ENCODE data around the gene SMYD3. TPM values are rescaled to one million over a fixed set of nuclear protein-coding genes. Genes with fewer than 3 reads are reported as not detected.

The SMYD3 gene
- total and polyA plus RNA-seq, 2 donors: 22.0 to 27.0 TPM

GRCh38 chr1:246460406-246460805, 46.7 kb downstream of the SMYD3 start:
- Histone ChIP-seq H3K9me3 (ENCODE audit: control insufficient read depth in 2 of 2, insufficient read depth in 1 of 2, low read length in 1 of 2) (no peaks in the 10 kb centered on the region), H3K4me3 (ENCODE audit: low read length in 2 of 2) (no peak overlapping the region), H3K4me1 (ENCODE audit: control insufficient read depth in 2 of 2, insufficient read depth in 2 of 2, low read length in 2 of 2) (no peaks in the 10 kb centered on the region), H3K27ac (ENCODE audit: low read depth in 1 of 2, low read length in 1 of 2) (no peak overlapping the region), H3K27me3 (ENCODE audit: control insufficient read depth in 2 of 2, insufficient read depth in 1 of 2, low read length in 1 of 2) (no peaks in the 10 kb centered on the region), H3K36me3 (ENCODE audit: control insufficient read depth in 2 of 2, insufficient read depth in 2 of 2, low read length in 1 of 2) (no peaks in the 10 kb centered on the region)
- WGBS: 98% methylated on average over 1 of the region's 1 CpG
- DNase-seq (ENCODE audit: low read depth in 6 of 9, low spot score in 9 of 9): no peak

DNA sequence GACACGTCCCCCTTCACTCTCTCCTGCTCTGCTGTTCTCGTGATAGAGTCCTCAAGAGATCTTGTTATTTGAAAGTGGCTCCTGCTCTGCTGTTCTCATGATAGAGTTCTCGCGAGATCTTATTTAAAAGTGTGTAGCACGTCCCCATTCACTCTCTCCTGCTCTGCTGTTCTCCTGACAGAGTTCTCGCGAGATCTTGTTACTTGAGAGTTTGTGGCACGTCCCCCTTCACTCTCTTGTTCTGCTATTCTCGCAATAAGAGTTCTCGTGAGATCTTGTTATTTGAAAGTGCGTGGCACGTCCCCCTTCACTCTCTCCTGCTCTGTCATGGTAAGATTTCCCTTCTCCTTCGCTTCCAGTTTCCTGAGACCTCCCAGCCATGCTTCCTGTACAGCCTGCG, 47.9 kb downstream of the SMYD3 start:
- Histone ChIP-seq H3K27ac (ENCODE audit: low read depth in 1 of 2, low read length in 1 of 2) (no peak overlapping the region), H3K4me3 (ENCODE audit: low read length in 2 of 2) (no peak overlapping the region), H3K36me3 (ENCODE audit: control insufficient read depth in 2 of 2, insufficient read depth in 2 of 2, low read length in 1 of 2) (no peaks in the 10 kb centered on the region), H3K27me3 (ENCODE audit: control insufficient read depth in 2 of 2, insufficient read depth in 1 of 2, low read length in 1 of 2) (no peaks in the 10 kb centered on the region), H3K9me3 (ENCODE audit: control insufficient read depth in 2 of 2, insufficient read depth in 1 of 2, low read length in 1 of 2) (no peaks in the 10 kb centered on the region), H3K4me1 (ENCODE audit: control insufficient read depth in 2 of 2, insufficient read depth in 2 of 2, low read length in 2 of 2) (no peaks in the 10 kb centered on the region)
- 90% methylated on average over 14 of the region's 14 CpGs for WGBS
- DNase-seq (ENCODE audit: low read depth in 6 of 9, low spot score in 9 of 9): no peak

DNA sequence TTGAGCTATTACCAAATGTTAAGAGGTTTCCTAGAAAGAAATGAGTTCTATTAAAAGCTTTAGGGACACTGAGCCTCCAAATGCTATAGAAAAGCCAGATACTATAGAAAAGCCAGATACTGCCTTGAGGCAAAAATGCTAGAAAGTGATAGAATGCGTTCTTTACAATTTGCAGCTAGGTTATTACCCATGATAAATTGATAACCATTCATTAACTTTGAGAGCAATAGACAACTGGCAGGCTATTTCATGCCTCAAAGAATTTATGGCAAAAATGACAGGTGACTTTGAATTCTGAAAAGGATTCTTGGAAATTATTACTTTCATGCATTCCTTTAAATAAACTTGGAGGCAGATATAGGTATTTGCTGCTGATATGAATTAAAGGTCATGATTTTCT, 51.6 kb downstream of the SMYD3 start:
- no peak overlapping the region for H3K4me3 ChIP-seq (ENCODE audit: low read length in 2 of 2)
- no peaks in the 10 kb centered on the region for H3K36me3 ChIP-seq (ENCODE audit: control insufficient read depth in 2 of 2, insufficient read depth in 2 of 2, low read length in 1 of 2)
- 95% methylated on average over 1 of the region's 1 CpG for WGBS
- DNase-seq (ENCODE audit: low read depth in 6 of 9, low spot score in 9 of 9): no peak
- no peaks in the 10 kb centered on the region for H3K4me1 ChIP-seq (ENCODE audit: control insufficient read depth in 2 of 2, insufficient read depth in 2 of 2, low read length in 2 of 2)
- H3K27ac ChIP-seq (ENCODE audit: low read depth in 1 of 2, low read length in 1 of 2): no peak overlapping the region
- H3K27me3 ChIP-seq (ENCODE audit: control insufficient read depth in 2 of 2, insufficient read depth in 1 of 2, low read length in 1 of 2): no peaks in the 10 kb centered on the region
- no peaks in the 10 kb centered on the region for H3K9me3 ChIP-seq (ENCODE audit: control insufficient read depth in 2 of 2, insufficient read depth in 1 of 2, low read length in 1 of 2)

GRCh38 chr1:246454655-246455054, 52.4 kb downstream of the SMYD3 start:
- Histone ChIP-seq H3K4me3 (ENCODE audit: low read length in 2 of 2) (no peak overlapping the region), H3K27me3 (ENCODE audit: control insufficient read depth in 2 of 2, insufficient read depth in 1 of 2, low read length in 1 of 2) (no peaks in the 10 kb centered on the region), H3K9me3 (ENCODE audit: control insufficient read depth in 2 of 2, insufficient read depth in 1 of 2, low read length in 1 of 2) (no peaks in the 10 kb centered on the region), H3K36me3 (ENCODE audit: control insufficient read depth in 2 of 2, insufficient read depth in 2 of 2, low read length in 1 of 2) (no peaks in the 10 kb centered on the region), H3K4me1 (ENCODE audit: control insufficient read depth in 2 of 2, insufficient read depth in 2 of 2, low read length in 2 of 2) (no peaks in the 10 kb centered on the region), H3K27ac (ENCODE audit: low read depth in 1 of 2, low read length in 1 of 2) (no peak overlapping the region)
- no peak for DNase-seq (ENCODE audit: low read depth in 6 of 9, low spot score in 9 of 9)

GRCh38 chr1:246450611-246451251, 56.3 kb downstream of the SMYD3 start:
- 81% methylated on average over 6 of the region's 6 CpGs for WGBS
- Histone ChIP-seq H3K27ac (ENCODE audit: low read depth in 1 of 2, low read length in 1 of 2) (no peak overlapping the region), H3K36me3 (ENCODE audit: control insufficient read depth in 2 of 2, insufficient read depth in 2 of 2, low read length in 1 of 2) (no peaks in the 10 kb centered on the region), H3K4me3 (ENCODE audit: low read length in 2 of 2) (no peak overlapping the region), H3K27me3 (ENCODE audit: control insufficient read depth in 2 of 2, insufficient read depth in 1 of 2, low read length in 1 of 2) (no peaks in the 10 kb centered on the region), H3K4me1 (ENCODE audit: control insufficient read depth in 2 of 2, insufficient read depth in 2 of 2, low read length in 2 of 2) (no peaks in the 10 kb centered on the region), H3K9me3 (ENCODE audit: control insufficient read depth in 2 of 2, insufficient read depth in 1 of 2, low read length in 1 of 2) (no peaks in the 10 kb centered on the region)
- peak in 2 of 9 donors; percentile 9 to 28 for DNase-seq (ENCODE audit: low read depth in 6 of 9, low spot score in 9 of 9)

DNA sequence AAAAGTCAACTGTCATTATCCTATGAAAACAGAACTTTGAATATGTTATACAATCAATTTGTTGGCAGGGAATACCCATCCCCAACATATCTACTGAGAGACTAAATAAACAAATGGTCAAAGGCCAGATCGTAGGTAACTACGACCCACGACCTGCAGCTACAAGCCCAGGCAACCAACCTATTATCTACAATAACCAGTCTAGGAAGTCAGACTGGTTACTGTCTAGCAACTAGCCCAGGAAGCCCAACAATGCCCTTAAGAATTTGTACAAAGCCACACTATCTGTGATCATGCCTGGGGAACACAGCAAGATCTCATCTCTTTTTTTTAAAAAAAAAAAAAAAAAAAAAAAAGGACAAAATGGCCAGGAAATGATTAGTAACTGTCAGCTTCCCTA, 58.7 kb downstream of the SMYD3 start:
- no peaks in the 10 kb centered on the region for H3K4me1 ChIP-seq (ENCODE audit: control insufficient read depth in 2 of 2, insufficient read depth in 2 of 2, low read length in 2 of 2)
- H3K27me3 ChIP-seq (ENCODE audit: control insufficient read depth in 2 of 2, insufficient read depth in 1 of 2, low read length in 1 of 2): no peaks in the 10 kb centered on the region
- no peak overlapping the region for H3K27ac ChIP-seq (ENCODE audit: low read depth in 1 of 2, low read length in 1 of 2)
- 99% methylated on average over 3 of the region's 3 CpGs for WGBS
- H3K4me3 ChIP-seq (ENCODE audit: low read length in 2 of 2): no peak overlapping the region
- no peaks in the 10 kb centered on the region for H3K36me3 ChIP-seq (ENCODE audit: control insufficient read depth in 2 of 2, insufficient read depth in 2 of 2, low read length in 1 of 2)
- H3K9me3 ChIP-seq (ENCODE audit: control insufficient read depth in 2 of 2, insufficient read depth in 1 of 2, low read length in 1 of 2): no peaks in the 10 kb centered on the region
- DNase-seq (ENCODE audit: low read depth in 6 of 9, low spot score in 9 of 9): no peak

DNA sequence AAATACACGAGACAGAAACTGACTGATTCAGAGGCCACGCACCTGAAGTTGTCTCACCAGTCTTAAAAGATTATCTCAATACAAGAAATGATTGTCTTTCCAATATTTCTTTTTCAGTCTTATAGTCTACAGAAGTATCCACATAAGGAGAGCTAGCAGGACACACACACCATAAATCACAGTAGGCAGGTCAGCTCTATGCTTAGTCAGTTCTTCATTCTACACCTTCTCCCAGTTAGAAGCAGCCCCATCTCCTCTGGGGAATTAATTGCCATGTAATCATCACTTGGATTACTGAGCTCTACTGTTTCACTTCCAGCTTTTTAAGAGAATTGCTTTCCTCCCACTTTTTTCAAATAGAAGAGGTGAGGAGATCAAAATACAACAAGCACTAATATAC, 59.6 kb downstream of the SMYD3 start:
- Histone ChIP-seq H3K4me3 (ENCODE audit: low read length in 2 of 2) (no peak overlapping the region), H3K9me3 (ENCODE audit: control insufficient read depth in 2 of 2, insufficient read depth in 1 of 2, low read length in 1 of 2) (no peaks in the 10 kb centered on the region), H3K27ac (ENCODE audit: low read depth in 1 of 2, low read length in 1 of 2) (no peak overlapping the region), H3K27me3 (ENCODE audit: control insufficient read depth in 2 of 2, insufficient read depth in 1 of 2, low read length in 1 of 2) (no peaks in the 10 kb centered on the region), H3K4me1 (ENCODE audit: control insufficient read depth in 2 of 2, insufficient read depth in 2 of 2, low read length in 2 of 2) (no peaks in the 10 kb centered on the region), H3K36me3 (ENCODE audit: control insufficient read depth in 2 of 2, insufficient read depth in 2 of 2, low read length in 1 of 2) (no peaks in the 10 kb centered on the region)
- DNase-seq (ENCODE audit: low read depth in 6 of 9, low spot score in 9 of 9): no peak
- 98% methylated on average over 2 of the region's 2 CpGs for WGBS

DNA sequence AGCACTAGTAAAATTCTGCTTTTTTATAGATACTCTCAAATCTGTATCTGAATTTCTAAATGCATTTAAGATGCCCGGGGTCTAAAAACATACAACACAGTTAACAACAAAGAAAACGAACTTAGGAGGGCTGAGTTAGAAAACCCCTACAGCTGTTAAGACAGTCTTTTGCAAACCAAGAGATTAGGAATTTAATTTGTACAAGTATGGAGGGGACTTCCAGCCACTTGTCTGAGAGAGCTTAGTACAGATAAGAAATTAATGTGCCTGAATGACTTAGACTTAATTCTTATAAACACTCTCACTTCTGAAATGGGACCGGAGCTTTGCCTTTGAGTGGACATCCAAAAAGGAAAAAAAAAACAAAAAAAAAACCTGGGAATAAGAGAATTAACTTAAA, 61.6 kb downstream of the SMYD3 start:
- H3K4me3 ChIP-seq (ENCODE audit: low read length in 2 of 2): no peak overlapping the region
- 95% methylated on average over 3 of the region's 3 CpGs for WGBS
- DNase-seq (ENCODE audit: low read depth in 6 of 9, low spot score in 9 of 9): no peak
- no peaks in the 10 kb centered on the region for H3K27me3 ChIP-seq (ENCODE audit: control insufficient read depth in 2 of 2, insufficient read depth in 1 of 2, low read length in 1 of 2)
- no peaks in the 10 kb centered on the region for H3K9me3 ChIP-seq (ENCODE audit: control insufficient read depth in 2 of 2, insufficient read depth in 1 of 2, low read length in 1 of 2)
- no peaks in the 10 kb centered on the region for H3K4me1 ChIP-seq (ENCODE audit: control insufficient read depth in 2 of 2, insufficient read depth in 2 of 2, low read length in 2 of 2)
- no peaks in the 10 kb centered on the region for H3K36me3 ChIP-seq (ENCODE audit: control insufficient read depth in 2 of 2, insufficient read depth in 2 of 2, low read length in 1 of 2)
- no peak overlapping the region for H3K27ac ChIP-seq (ENCODE audit: low read depth in 1 of 2, low read length in 1 of 2)

GRCh38 chr1:246444617-246445016, 62.5 kb downstream of the SMYD3 start:
- Histone ChIP-seq H3K4me3 (ENCODE audit: low read length in 2 of 2) (no peak overlapping the region), H3K36me3 (ENCODE audit: control insufficient read depth in 2 of 2, insufficient read depth in 2 of 2, low read length in 1 of 2) (no peaks in the 10 kb centered on the region)

DNA sequence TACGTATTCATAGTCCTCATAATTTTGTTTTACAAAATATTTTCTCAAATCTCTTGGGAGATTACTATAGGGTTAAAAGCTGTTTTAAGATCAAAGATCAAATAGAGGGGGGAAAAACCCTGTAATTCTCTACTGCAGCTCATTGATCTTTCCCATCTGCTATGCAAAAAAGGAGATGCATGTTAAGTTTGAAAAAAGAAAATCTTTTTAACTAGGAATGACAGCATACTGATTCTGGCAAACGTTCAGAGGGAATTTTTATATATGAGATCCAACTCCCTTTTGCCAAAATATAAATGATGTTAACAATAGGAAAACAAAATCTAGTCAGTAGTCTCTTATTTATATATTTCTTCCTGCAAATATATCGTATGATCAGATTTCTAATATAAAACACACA, 69.1 kb downstream of the SMYD3 start:
- no peaks in the 10 kb centered on the region for H3K36me3 ChIP-seq (ENCODE audit: control insufficient read depth in 2 of 2, insufficient read depth in 2 of 2, low read length in 1 of 2)
- WGBS: 90% methylated on average over 3 of the region's 3 CpGs
- H3K4me1 ChIP-seq (ENCODE audit: control insufficient read depth in 2 of 2, insufficient read depth in 2 of 2, low read length in 2 of 2): no peaks in the 10 kb centered on the region
- no peaks in the 10 kb centered on the region for H3K9me3 ChIP-seq (ENCODE audit: control insufficient read depth in 2 of 2, insufficient read depth in 1 of 2, low read length in 1 of 2)
- no peak overlapping the region for H3K27ac ChIP-seq (ENCODE audit: low read depth in 1 of 2, low read length in 1 of 2)
- no peak for DNase-seq (ENCODE audit: low read depth in 6 of 9, low spot score in 9 of 9)
- no peaks in the 10 kb centered on the region for H3K27me3 ChIP-seq (ENCODE audit: control insufficient read depth in 2 of 2, insufficient read depth in 1 of 2, low read length in 1 of 2)
- H3K4me3 ChIP-seq (ENCODE audit: low read length in 2 of 2): no peak overlapping the region

More at GRCh38 chr1:246444617-246445016, 62.5 kb downstream of the SMYD3 start:
- no peak overlapping the region for H3K27ac ChIP-seq (ENCODE audit: low read depth in 1 of 2, low read length in 1 of 2)
- no peaks in the 10 kb centered on the region for H3K9me3 ChIP-seq (ENCODE audit: control insufficient read depth in 2 of 2, insufficient read depth in 1 of 2, low read length in 1 of 2)
- H3K27me3 ChIP-seq (ENCODE audit: control insufficient read depth in 2 of 2, insufficient read depth in 1 of 2, low read length in 1 of 2): no peaks in the 10 kb centered on the region
- H3K4me1 ChIP-seq (ENCODE audit: control insufficient read depth in 2 of 2, insufficient read depth in 2 of 2, low read length in 2 of 2): no peaks in the 10 kb centered on the region
- DNase-seq (ENCODE audit: low read depth in 6 of 9, low spot score in 9 of 9): no peak
- WGBS: 97% methylated on average over 3 of the region's 3 CpGs

Measured in thymus (tissue), 11 donors.